NCI-H128 (cell line): ENCODE data around the gene NFIA.
"Not testable (repeated sequence)": the region's sequence is repeated elsewhere in the genome, so short reads cannot be mapped to it uniquely, and the experiment has no call there.

Experiments used
- DNase-seq: peaks from one replicate; lab custom pipeline; 2025; ENCODE audit not compliant: unreplicated experiment; lab: John Stamatoyannopoulos, UW

Gene NFIA

DNA sequence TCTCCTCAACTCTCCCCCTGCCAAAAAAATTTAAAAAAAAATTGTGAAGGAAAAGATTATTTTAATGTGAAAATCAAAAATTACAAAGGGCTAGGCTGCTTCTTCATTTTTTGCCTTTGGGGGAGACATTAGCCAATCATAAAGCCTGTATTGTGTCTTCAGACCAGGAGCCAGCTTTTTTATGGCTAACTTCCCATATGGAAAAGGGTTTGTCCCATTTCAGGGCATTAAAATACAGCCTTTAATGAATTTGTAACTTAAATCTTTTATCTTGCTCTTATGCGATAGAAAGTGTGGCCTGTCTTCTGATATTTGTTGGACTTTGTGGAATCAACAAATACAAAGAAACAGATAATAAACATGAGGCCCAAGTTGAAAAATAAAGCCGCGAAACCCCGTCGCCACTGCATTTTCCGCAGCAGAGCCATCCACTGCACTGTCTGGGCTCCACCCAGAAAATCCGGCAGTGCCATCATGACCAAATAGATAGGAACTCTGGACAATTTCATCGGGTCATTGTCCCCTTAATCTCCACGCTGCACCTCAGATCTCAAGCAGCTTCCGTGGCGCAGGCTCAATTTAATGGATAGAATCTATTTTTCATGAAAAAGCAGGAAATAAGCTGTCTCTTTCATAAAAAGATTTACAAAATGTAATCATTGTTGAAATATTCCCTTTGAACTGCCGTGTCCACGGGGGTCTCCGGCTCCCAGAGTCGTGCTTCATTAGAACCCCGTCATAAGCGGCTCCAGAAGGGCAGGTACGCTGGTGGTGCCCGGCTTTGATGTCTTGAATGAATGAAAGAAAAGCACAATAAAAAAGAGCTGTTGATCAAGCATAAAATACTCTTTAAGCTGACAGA is 365.0 kb downstream of the NFIA start:
- DNase-seq: no peak

- no peak for DNase-seq
Measured at GRCh38 chr1:61447968-61448430, 365.6 kb downstream of the NFIA start.

GRCh38 chr1:61448914-61449313 is 366.6 kb downstream of the NFIA start:
- DNase-seq: no peak

DNA sequence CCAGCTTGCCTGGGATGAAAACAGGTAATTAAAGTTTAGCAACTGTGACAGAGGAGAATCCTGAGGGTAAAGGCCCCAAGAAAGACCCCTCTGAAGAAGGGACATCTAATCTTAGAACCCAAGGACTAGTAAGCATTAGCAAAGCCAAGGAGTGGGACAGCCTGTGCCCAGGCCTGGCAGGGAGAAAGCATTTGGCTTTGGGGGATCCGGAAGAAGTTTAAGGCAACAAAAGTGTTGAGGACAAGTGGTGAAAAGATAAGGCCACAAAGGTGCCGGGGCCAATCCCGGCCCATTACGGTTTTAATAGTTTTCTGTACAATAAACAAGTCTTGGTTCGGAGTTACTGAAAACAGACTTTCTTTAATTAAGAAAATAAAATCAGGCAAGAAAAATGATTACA is 367.0 kb downstream of the NFIA start:
- no peak for DNase-seq

- DNase-seq: no peak
Measured at GRCh38 chr1:61450454-61450853, 368.1 kb downstream of the NFIA start.

DNA sequence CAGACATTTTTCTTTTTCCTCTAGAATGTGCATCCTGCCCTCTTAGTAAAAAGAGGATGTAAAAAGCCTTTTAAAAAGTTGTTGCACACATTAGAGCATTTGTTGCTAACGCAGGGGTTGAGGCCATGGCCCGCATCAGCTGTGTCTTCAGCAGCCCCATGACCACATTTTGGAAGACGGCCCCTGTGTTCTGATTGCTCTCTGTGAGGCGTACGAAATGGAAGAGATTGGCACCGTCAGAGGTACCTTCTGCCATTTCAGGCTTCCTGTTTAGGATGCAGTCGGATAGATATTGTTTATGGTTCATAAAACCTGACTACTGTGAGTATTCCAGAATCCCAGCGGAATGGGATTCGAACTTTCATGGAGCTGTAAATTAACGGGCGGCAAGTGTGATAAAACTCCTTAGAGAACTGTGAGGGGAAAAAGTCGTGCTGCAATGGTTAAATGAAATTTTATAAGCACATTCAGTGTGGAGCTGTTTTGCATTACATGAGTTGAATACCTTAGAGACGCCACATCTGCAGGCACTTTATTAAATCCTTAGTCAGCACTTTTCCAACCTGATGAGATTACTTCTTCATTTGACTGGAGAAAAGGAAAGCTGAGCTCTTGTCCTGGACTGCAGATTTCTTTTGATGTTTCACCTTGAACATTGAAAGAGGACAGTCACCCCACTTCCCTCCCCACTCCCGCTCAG is 368.7 kb downstream of the NFIA start:
- no peak for DNase-seq

DNA sequence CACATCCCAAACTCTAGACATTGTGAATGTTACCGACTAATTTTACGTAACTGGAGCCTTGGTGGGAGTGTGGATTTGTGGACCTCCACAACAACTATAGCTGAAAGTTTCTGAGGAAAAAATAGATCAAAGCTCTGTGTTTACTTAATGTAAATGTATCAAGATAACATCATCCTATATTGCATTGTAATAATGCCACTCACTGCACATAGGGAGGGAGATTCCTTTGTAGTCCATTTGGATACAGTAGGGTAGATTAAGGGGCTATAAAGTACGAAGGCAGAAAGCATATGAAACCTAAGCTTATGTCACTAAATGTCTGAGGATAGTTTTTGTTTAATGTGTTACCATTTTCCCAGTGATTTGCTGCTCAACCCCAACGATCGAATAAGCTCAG is 369.2 kb downstream of the NFIA start:
- no peak for DNase-seq

GRCh38 chr1:61452176-61453035 is 370.0 kb downstream of the NFIA start:
- no peak for DNase-seq

GRCh38 chr1:61453111-61453961 is 371.0 kb downstream of the NFIA start:
- no peak for DNase-seq

DNA sequence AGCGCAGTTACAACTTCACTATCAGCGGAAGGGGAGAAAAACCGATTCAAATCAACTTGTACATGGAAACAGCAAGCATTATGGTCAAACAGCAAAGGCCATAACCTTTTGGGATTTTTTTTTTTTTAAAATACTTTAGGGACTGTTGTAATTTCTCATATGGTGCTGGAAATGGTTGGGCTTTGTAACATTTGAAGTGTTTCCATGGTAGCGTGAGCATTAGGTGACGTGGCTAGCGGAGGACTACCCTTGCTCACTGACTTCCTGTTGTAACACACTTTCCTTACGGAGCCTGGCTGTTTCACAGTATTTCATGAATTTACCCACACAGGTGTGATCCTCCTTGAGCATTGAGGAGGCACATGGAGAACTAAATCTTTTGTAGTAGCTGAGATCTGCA is 373.0 kb downstream of the NFIA start:
- no peak for DNase-seq

DNA sequence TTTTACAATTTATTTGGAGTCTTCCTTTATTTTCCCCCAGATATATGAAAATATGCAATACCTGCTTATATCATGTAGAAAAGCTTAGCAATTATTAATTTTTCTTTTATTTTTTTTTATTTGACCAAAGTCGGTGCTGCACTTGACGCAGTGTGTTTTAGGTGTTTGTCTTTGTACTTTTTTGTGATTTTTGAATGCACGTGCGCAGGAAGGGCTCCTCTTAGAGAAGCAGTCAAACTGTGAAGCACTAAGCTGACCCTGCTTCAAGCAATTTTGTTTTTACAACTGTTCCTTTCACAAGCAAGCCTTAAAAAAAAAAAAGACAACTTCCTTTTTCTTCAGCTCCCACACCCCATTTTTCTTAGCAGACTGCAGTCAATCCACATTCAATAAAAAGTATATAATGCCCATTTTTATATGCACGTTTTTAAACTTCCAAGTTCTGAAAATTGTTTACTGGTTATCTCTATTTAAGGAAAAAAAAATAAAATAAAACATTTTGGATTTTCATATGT is 375.2 kb downstream of the NFIA start:
- no peak for DNase-seq

GRCh38 chr1:61459345-61459744 is 377.0 kb downstream of the NFIA start:
- DNase-seq: no peak

DNA sequence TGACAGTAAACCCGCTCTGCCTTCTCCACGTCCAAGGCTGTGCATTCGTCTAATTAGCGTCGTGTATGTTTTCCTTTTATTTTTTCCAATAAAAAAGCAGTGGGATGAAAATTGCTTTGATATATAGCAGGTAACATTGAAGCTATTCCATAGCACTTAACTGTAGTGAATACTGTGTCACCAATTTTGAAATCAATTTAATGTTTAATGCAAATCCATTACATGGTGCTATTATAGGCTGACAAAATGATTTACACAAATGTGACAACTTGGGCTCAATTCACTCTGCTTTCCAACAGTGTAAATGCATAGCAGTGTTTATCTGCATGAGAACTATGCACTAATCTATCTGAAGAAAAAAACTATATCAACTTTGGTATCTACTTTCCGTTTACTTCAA is 377.8 kb downstream of the NFIA start:
- no peak for DNase-seq

- DNase-seq: no peak
Measured at GRCh38 chr1:61461406-61462384, 379.3 kb downstream of the NFIA start.

GRCh38 chr1:61462628-61463027 is 380.3 kb downstream of the NFIA start:
- no peak for DNase-seq

GRCh38 chr1:61463220-61463619 is 380.9 kb downstream of the NFIA start:
- DNase-seq: no peak

DNA sequence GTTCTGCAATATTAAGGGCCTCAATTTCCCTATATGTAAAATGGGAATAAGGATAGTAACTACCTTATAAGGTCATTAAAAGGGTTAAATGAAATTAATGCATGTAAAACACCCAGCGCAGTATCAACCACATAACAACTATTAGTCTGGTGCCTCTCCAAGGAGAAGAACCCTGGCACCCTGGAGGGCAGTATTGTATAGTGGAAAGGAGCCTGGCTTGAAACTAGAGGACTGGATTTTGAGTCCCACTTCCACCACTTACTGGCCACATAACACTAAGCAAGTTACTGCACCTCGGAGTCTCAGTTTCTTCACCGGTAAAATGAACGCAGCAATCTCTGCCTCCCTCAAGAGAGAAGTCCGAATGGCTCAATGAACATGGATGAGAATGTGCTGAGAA is 385.5 kb downstream of the NFIA start:
- not testable (repeated sequence) for DNase-seq

DNA sequence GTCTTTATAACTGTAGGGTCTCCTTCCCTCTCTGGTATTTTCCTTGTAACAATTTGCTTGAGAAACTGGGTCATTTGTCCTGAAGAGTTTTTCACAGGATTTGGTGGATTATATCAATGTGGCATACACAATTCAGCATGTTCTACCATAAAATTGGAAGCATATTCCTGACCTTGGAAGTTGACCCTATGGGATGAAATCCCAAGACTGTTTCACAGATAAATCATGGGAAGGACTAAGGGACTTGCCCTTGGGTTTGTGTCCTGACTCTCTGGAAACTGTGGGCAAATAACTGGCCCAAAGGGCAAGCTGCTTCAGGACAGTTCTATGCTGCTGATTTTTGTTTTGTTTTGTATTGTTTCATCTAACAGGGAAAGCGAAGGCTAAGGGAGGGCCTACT is 387.0 kb downstream of the NFIA start:
- no peak for DNase-seq

GRCh38 chr1:61472876-61473275 is 390.5 kb downstream of the NFIA start:
- no peak for DNase-seq
